ENCODE results near the gene JAGN1. TPM values are rescaled to one million over a fixed set of nuclear protein-coding genes. Genes with fewer than 3 reads are reported as not detected.

Gene JAGN1
- total and polyA plus RNA-seq, 5 donors from 2014 or later, result 17.7 to 70.8 (median 54.0) TPM

DNA sequence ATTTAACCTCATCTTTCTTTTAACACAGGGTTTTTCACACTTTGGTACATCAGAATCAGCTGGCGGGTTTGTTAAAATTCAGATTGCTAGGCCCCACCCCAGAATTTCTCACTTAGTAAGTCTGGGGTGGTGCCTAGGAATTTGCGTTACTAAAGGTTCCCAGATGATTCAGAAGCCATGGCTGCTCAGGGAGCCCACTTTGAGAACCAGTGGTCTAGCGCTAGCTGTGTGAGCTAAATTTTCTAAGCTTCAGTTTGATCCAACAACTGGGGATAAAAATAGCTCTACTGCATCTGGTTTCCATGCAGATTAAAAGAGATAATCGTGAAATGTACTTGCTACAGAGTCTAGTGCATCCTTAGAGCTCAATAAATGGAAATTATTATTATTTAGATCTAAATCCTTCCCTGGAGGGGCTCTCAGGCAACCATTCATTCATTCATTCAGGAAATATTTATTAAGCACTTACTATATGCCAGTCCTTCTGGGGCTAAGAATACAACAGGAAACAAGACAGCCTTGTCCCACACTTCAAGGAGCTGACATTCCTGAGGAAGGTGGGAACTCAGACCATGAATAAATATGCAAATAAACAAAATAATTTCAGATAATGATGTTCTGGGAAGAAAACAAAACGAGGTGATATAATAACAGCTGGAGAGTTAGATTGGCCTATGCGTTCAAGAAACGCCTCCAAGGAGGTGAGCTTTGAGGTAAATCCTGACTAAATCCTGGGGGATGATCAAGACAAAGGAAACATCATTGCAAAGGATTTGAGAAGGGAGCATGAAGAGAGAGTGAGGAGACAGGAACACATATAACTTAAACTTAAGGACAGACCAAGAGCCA is 6.5 kb upstream of the JAGN1 start:
- no peaks in the 10 kb centered on the region for H3K4me1 ChIP-seq (ENCODE audit: control insufficient read depth, insufficient read depth, low read length, poor library complexity, severe bottlenecking)
- no peaks in the 10 kb centered on the region for H3K4me1 Mint-ChIP-seq
- H3K36me3 Mint-ChIP-seq, result no peaks in the 10 kb centered on the region
- H3K27me3 Mint-ChIP-seq, result peaks cover 5% of the 10 kb centered on the region
- H3K9me3 ChIP-seq (ENCODE audit: control insufficient read depth in 2 of 2, low read length in 2 of 2), result no peaks in the 10 kb centered on the region
- no peaks in the 10 kb centered on the region for H3K9me3 Mint-ChIP-seq
- no peak overlapping the region for H3K27ac Mint-ChIP-seq
- no peak overlapping the region for H3K4me3 Mint-ChIP-seq
- DNase-seq (no peak), ATAC-seq (ENCODE audit: low read depth in 2 of 2) (no peak)
- no peak overlapping the region for H3K4me3 ChIP-seq (ENCODE audit: low read depth, low read length)
- H3K27ac ChIP-seq (ENCODE audit: insufficient read depth, low read length, poor library complexity, severe bottlenecking), result no peak overlapping the region
- no peaks in the 10 kb centered on the region for H3K27me3 ChIP-seq (ENCODE audit: control insufficient read depth, insufficient read depth, low read length)
- H3K36me3 ChIP-seq (ENCODE audit: control insufficient read depth, insufficient read depth, low read length), result no peaks in the 10 kb centered on the region

DNA sequence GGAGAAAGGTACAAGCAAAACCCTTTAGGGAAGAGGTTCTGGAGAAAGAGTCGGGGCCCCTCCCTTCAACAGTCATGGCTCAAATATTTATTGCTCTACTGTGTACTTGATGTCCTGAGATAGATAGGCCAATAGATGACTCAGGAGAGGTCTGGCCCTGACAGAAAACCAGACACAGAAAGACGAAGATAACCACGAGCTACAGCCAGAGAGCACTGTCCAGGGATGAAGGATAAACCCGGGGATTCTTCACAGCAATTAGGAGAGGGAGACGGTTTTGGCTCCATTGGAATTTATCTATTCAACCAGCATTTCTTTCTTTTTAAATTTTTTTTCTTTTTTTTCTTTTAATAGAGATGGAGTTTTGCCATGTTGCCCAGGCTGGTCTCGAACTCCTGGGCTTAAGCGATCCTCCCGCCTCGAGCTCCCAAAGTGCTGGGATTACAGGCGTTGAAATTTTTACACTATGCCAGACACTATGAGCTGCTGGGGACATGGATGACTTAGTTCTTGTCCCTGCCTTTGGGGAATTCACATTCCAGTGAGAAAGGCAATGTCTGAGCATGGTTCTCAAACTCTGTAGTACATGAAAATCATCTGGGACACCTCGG is 5.8 kb upstream of the JAGN1 start:
- Histone ChIP-seq H3K36me3 (ENCODE audit: control insufficient read depth, insufficient read depth, low read length) (no peaks in the 10 kb centered on the region), H3K27ac (ENCODE audit: insufficient read depth, low read length, poor library complexity, severe bottlenecking) (no peak overlapping the region), H3K27me3 (ENCODE audit: control insufficient read depth, insufficient read depth, low read length) (no peaks in the 10 kb centered on the region), H3K4me3 (ENCODE audit: low read depth, low read length) (no peak overlapping the region), H3K9me3 (ENCODE audit: control insufficient read depth in 2 of 2, low read length in 2 of 2) (no peaks in the 10 kb centered on the region), H3K4me1 (ENCODE audit: control insufficient read depth, insufficient read depth, low read length, poor library complexity, severe bottlenecking) (no peaks in the 10 kb centered on the region)
- DNase-seq (no peak), ATAC-seq (ENCODE audit: low read depth in 2 of 2) (no peak)
- Mint-ChIP-seq H3K27ac (no peak overlapping the region), H3K4me1 (peaks cover 0 to 5% (median under 1%) of the 10 kb centered on the region in 4 donors), H3K36me3 (no peaks in the 10 kb centered on the region), H3K9me3 (no peaks in the 10 kb centered on the region), H3K27me3 (peaks cover 5% of the 10 kb centered on the region), H3K4me3 (no peak overlapping the region)

DNA sequence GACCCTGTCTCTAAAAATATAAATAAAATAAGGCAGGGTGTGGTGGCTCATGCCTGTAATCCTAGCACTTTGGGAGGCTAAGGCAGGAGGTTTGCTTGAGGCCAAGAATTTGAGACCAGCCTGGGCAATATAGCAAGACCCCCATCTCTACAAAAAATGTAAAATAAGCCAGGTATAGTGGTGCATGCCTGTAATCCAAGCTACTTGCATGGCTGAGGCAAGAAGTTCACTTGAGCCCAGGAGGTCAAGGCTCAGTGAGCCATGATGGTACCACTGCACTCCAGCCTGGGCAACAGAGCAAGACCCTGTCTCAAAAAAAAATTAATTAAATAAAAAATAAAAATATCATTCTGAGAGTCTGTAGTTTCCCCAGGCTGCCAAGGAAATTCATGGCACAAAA is 4.1 kb upstream of the JAGN1 start:
- Histone ChIP-seq H3K27me3 (ENCODE audit: control insufficient read depth, insufficient read depth, low read length) (no peaks in the 10 kb centered on the region), H3K27ac (ENCODE audit: insufficient read depth, low read length, poor library complexity, severe bottlenecking) (no peak overlapping the region), H3K4me3 (ENCODE audit: low read depth, low read length) (no peak overlapping the region), H3K4me1 (ENCODE audit: control insufficient read depth, insufficient read depth, low read length, poor library complexity, severe bottlenecking) (peaks cover 15% of the 10 kb centered on the region), H3K9me3 (ENCODE audit: control insufficient read depth in 2 of 2, low read length in 2 of 2) (no peaks in the 10 kb centered on the region), H3K36me3 (ENCODE audit: control insufficient read depth, insufficient read depth, low read length) (no peaks in the 10 kb centered on the region)
- Mint-ChIP-seq H3K4me3 (no peak overlapping the region), H3K4me1 (peaks cover 0 to 16% (median 8%) of the 10 kb centered on the region in 4 donors), H3K9me3 (no peaks in the 10 kb centered on the region), H3K27ac (no peak overlapping the region), H3K27me3 (peaks cover 5% of the 10 kb centered on the region), H3K36me3 (no peaks in the 10 kb centered on the region)
- no peak for DNase-seq
- no peak for ATAC-seq (ENCODE audit: low read depth in 2 of 2)

DNA sequence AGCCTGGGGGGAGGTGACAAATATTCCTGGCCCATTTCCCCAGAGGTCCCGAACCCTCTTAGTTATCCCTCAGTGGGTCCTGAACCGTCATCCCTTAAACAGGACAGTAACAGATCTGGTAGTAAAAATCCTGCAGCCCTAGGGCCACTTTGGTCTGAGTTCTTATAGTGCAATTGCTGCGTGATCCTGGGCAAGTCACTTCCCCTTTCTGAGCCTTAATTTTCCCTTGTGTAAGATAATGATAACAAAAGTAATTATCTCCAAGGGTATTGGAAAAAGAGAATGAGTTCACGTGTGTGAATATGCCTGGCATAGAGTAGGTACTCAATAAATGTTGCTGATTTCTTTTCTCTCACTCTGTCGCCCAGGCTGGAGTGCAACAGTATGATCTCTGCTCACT is 2.9 kb upstream of the JAGN1 start:
- DNase-seq, result no peak
- peaks cover 2% of the 10 kb centered on the region for H3K36me3 ChIP-seq (ENCODE audit: control insufficient read depth, insufficient read depth, low read length)
- Mint-ChIP-seq H3K36me3 (peaks cover 3% of the 10 kb centered on the region), H3K9me3 (no peaks in the 10 kb centered on the region), H3K4me1 (peaks cover 3 to 24% (median 15%) of the 10 kb centered on the region in 4 donors), H3K4me3 (no peak overlapping the region), H3K27me3 (no peaks in the 10 kb centered on the region), H3K27ac (no peak overlapping the region)
- H3K4me3 ChIP-seq (ENCODE audit: low read depth, low read length), result no peak overlapping the region
- H3K27me3 ChIP-seq (ENCODE audit: control insufficient read depth, insufficient read depth, low read length), result no peaks in the 10 kb centered on the region
- no peaks in the 10 kb centered on the region for H3K9me3 ChIP-seq (ENCODE audit: control insufficient read depth in 2 of 2, low read length in 2 of 2)
- no peak for ATAC-seq (ENCODE audit: low read depth in 2 of 2)
- H3K4me1 ChIP-seq (ENCODE audit: control insufficient read depth, insufficient read depth, low read length, poor library complexity, severe bottlenecking), result peaks cover 22% of the 10 kb centered on the region
- no peak overlapping the region for H3K27ac ChIP-seq (ENCODE audit: insufficient read depth, low read length, poor library complexity, severe bottlenecking)

DNA sequence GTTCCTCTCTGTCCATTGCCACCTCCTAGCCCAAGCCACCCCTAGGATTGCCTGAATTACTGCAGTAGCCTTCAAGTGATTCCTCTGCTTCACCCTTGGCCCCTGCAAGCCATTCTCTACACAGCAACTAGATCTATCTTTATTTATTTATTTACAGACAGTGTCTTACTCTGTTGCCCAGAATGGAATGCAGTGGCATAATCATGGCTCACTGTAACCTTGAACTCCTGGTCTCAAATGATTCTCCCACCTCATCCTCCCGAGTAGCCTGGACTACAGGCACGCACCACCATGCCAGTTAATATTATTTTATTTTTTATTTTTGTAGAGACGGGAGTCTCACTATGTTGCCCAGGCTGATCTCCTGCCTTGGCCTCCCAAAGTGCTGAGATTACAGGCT is 1.9 kb upstream of the JAGN1 start:
- peaks cover 12% of the 10 kb centered on the region for H3K36me3 Mint-ChIP-seq
- peaks cover 12 to 32% (median 24%) of the 10 kb centered on the region in 4 donors for H3K4me1 Mint-ChIP-seq
- ATAC-seq (ENCODE audit: low read depth in 2 of 2) (no peak), DNase-seq (no peak)
- Histone ChIP-seq H3K4me1 (ENCODE audit: control insufficient read depth, insufficient read depth, low read length, poor library complexity, severe bottlenecking) (peaks cover 22% of the 10 kb centered on the region), H3K27me3 (ENCODE audit: control insufficient read depth, insufficient read depth, low read length) (no peaks in the 10 kb centered on the region), H3K9me3 (ENCODE audit: control insufficient read depth in 2 of 2, low read length in 2 of 2) (no peaks in the 10 kb centered on the region), H3K36me3 (ENCODE audit: control insufficient read depth, insufficient read depth, low read length) (peaks cover 12% of the 10 kb centered on the region), H3K4me3 (ENCODE audit: low read depth, low read length) (no peak overlapping the region), H3K27ac (ENCODE audit: insufficient read depth, low read length, poor library complexity, severe bottlenecking) (no peak overlapping the region)
- H3K9me3 Mint-ChIP-seq, result no peaks in the 10 kb centered on the region
- peak overlapping the region in 2 of 4 donors; percentile 27 to 90 for H3K4me3 Mint-ChIP-seq
- no peaks in the 10 kb centered on the region for H3K27me3 Mint-ChIP-seq
- H3K27ac Mint-ChIP-seq, result no peak overlapping the region

DNA sequence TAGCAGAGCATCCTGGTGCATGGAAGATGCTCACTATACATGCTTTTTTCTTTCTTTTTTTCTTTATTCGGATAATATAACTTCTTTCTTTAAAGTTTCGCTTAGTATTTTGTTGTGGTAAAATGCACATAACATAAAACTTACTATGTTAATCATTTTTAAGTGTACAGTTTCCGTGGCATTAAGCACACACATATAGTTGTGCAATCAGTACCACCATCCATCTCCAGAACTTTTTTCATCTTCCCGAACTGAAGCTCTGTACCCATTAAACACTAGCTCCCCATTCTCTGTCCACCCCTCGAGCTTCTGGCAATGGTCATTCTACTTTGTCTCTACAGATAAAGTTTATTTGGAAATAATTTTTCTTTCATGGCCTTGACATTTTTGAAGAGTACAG is 1.0 kb upstream of the JAGN1 start:
- Histone ChIP-seq H3K9me3 (ENCODE audit: control insufficient read depth in 2 of 2, low read length in 2 of 2) (no peaks in the 10 kb centered on the region), H3K4me3 (ENCODE audit: low read depth, low read length) (no peak overlapping the region), H3K27me3 (ENCODE audit: control insufficient read depth, insufficient read depth, low read length) (no peaks in the 10 kb centered on the region), H3K4me1 (ENCODE audit: control insufficient read depth, insufficient read depth, low read length, poor library complexity, severe bottlenecking) (peaks cover 25% of the 10 kb centered on the region), H3K36me3 (ENCODE audit: control insufficient read depth, insufficient read depth, low read length) (peaks cover 14% of the 10 kb centered on the region), H3K27ac (ENCODE audit: insufficient read depth, low read length, poor library complexity, severe bottlenecking) (peak overlapping the region; percentile 99)
- DNase-seq (no peak), ATAC-seq (ENCODE audit: low read depth in 2 of 2) (no peak)
- Mint-ChIP-seq H3K4me1 (peaks cover 19 to 40% (median 30%) of the 10 kb centered on the region in 4 donors), H3K27ac (peak overlapping the region; percentile 52 to 99 (median 98)), H3K27me3 (no peaks in the 10 kb centered on the region), H3K36me3 (peaks cover 19% of the 10 kb centered on the region), H3K9me3 (no peaks in the 10 kb centered on the region), H3K4me3 (peak overlapping the region in 3 of 4 donors; percentile 2 to 97 (median 90))

DNA sequence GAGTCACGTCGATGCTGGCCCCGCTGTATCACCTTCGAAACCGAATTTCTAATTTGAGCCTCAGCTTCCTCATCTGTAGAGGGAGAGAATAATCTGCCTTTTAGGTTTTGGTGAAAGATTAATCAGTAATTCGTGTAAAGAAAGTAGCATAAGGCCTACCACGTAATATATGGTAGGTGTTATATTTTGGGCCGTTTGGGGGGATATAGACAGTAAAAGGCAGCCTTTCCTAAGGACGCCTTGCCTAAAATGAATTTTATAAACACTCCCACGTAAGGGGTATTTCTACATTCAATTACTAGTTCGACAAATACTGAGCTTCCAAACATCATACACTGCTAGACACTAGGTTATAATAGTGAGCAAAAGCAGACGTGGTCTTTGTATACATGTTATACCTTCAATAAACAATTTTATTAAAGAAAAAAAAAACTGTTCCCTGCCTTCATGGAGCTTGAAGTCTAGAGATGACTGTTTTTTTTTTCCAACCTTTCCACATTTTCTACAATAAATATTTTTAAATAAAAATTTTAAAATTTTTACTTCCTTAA is 737 bp downstream of the JAGN1 start:
- DNase-seq, result no peak
- Histone ChIP-seq H3K27me3 (ENCODE audit: control insufficient read depth, insufficient read depth, low read length) (no peaks in the 10 kb centered on the region), H3K9me3 (ENCODE audit: control insufficient read depth in 2 of 2, low read length in 2 of 2) (no peaks in the 10 kb centered on the region), H3K27ac (ENCODE audit: insufficient read depth, low read length, poor library complexity, severe bottlenecking) (peak overlapping the region; percentile 99), H3K4me3 (ENCODE audit: low read depth, low read length) (peak overlapping the region; percentile 95), H3K4me1 (ENCODE audit: control insufficient read depth, insufficient read depth, low read length, poor library complexity, severe bottlenecking) (peaks cover 25% of the 10 kb centered on the region), H3K36me3 (ENCODE audit: control insufficient read depth, insufficient read depth, low read length) (peaks cover 14% of the 10 kb centered on the region)
- H3K27me3 Mint-ChIP-seq, result no peaks in the 10 kb centered on the region
- peaks cover 25 to 50% (median 38%) of the 10 kb centered on the region in 4 donors for H3K4me1 Mint-ChIP-seq
- peak in 1 of 2 donors; percentile 0 for ATAC-seq (ENCODE audit: low read depth in 2 of 2)
- H3K4me3 Mint-ChIP-seq, result peak overlapping the region; percentile 90 to 98 (median 96)
- H3K27ac Mint-ChIP-seq, result peak overlapping the region; percentile 98 to 99 (median 99)
- peaks cover 0 to 2% (median 0%) of the 10 kb centered on the region in 7 donors for H3K9me3 Mint-ChIP-seq
- H3K36me3 Mint-ChIP-seq, result peaks cover 29% of the 10 kb centered on the region
